GM19455 (cell line): ENCODE data around the gene MUC5AC.

ENCODE experiments used
- ATAC-seq: cut with Tn5 transposase; IDR thresholded peaks from one replicate; pipeline ENCODE4 v1.9.1; 2021; ENCODE audit not compliant: unreplicated experiment

Gene MUC5AC

DNA sequence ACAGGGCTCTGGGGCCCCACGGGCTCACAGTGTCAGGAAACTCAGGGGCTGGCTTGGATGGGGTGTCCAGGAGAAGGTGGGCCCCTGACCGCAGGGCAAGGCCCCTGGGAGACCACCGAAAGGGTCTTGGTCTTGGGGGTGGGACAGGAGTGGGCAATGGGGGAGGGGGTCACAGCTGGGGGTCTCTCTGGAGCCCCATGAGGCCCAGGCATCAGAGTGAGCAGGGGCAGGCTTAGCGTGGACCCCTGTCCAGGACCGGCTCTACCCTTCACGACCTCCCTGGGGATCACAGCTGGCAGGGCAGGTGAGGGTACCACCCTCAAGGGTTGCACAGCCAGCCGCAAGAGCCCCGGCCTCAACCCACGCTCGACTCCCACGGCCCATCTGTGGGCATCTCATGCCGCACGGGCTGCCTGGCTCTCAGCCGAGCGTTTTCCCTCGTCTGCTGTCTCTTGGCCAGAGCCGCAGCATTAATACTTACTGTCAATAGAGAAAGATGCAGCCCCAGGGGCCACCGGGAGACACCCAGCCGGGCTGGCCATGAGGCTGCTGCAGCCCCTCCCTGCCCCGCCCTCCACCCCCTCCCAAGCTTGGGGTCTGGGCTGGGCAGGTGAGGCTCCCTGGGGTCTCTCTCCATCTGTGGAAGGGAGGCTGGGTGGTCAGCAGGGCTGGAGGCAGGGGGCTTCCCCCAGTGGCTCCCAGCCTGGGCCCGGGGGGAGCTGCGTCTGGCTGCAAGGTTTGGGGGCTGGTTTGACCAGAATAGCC, 65.8 kb downstream of the MUC5AC start:
- ATAC-seq: no peak

DNA sequence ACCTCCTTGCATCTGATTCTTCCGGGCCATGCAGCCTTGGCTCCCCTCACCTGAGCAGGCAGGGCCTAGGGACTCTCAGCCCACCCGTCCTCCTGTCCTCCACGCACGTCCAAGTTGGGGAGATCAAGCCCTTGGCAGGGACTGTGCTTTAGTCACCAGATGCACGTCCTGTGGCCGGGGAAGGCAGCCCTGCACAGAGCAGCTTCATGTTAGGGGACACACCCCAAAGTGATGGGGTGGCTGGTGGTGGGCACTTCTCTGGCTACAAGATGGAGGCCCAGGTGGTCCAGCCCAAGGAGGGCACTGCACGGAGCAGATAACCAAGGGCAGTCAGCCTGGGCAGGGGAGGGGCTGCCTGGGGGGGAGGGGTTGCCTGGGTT, 66.3 kb downstream of the MUC5AC start:
- no peak for ATAC-seq

DNA sequence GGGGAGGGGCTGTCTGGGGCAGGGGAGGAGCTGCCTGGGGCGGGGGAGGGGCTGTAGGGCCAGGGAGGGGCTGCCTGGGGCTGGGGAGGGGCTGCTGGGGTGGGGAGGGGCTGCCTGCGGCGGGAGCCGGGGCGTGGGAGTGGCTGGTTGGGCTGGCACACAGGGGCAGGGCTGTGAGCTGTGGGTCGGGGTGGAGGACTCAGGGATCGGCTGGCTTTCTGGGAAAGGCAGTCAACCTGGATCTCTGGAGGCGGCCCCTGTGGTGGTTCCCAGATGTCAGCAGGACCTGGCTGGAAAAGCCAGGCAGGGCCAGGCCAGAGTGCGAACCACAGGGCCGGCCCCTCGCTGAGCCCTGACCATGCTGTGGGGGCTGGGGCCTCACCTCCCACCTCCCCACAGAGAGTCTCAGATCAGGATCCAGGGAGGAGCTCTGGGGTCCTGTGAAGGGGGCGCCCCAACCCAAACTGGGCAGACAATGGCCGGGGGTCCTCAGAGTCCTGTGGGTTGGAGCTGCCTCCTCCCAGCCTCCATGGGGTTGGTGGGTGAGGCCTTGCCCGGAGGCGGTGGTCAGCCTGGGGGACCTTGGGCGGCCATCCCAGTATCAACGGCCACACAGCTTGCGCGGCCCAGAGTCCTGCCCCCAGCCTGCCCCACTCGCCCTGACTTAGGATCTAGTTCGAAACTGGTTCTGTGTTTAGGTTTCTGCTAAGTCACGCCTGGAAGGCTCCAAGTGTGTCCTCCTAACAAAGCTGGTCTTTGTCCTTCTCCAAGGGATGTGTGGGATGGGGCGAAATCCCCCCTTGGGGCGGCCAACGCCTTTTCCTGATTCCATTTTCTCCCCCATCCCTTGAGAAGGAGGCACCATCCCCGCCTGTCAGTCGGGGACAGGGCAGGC, 67.0 kb downstream of the MUC5AC start:
- no peak for ATAC-seq

DNA sequence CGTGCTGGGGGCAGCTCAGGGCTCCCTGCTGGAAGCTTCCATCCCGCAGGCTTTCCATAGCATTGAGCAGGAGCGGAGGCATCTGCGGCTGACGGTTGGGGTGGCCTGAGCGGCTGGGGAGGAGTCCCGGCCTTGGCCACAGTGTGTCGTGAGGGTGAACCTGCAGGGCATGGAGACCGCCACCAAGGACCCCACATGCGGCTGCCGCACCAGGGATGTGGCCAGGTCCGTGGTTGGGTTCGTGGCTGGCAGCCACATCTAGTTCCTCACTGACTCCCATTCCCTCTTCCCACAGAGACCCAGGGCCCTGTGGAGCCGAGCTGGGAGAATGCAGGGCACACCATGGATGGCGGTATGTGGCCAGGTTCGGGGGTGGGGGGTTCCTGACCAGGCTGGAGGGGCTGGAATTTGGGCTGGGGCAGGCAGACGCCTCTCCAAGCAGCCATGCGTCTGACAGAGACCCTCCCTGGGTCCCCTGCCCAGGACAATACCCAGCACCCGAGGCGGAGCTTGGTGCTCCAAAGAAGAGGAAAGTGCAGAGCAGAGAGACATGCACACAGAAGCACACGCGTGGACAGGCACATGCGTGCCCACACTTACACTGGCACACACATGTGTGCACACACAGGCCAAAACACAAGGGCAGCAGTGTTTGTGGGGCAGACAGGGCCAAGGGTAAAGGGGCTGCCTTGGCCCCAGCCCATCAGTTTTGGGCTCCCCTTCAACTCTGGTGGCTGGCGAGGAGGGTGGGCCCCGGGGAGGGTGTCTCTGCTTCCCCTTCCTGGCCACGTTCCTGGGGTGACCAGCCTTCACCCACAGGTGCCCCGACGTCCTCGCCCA, 67.9 kb downstream of the MUC5AC start:
- ATAC-seq: no peak

DNA sequence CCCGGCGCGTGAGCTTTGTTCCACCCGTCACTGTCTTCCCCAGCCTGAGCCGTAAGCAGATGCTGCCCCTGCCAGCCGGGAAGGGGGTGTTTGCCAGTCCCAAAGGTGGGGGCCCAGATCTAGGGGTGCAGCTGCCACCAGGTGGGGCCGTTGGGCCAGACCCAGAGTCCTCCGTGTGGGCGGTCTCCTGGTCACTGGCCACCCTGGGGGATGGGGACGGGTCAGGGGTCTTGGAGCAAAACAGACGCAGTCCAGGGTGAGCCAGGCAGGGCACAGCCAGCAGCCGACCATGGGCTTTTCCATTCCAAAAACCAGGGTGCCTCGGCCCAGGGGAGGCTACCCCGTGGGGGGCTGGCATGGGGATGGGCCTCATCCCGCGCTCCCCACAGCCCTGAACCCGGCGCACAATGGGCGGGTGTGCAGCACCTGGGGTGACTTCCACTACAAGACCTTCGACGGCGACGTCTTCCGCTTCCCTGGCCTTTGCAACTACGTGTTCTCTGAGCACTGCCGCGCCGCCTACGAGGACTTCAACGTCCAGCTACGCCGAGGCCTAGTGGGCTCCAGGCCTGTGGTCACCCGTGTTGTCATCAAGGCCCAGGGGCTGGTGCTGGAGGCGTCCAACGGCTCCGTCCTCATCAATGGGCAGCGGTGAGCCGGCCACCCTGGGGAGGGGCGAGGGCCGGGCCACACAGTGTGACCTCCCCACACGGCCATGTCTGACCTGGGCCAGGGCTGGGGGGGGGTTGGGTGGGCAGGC, 68.7 kb downstream of the MUC5AC start:
- no peak for ATAC-seq

DNA sequence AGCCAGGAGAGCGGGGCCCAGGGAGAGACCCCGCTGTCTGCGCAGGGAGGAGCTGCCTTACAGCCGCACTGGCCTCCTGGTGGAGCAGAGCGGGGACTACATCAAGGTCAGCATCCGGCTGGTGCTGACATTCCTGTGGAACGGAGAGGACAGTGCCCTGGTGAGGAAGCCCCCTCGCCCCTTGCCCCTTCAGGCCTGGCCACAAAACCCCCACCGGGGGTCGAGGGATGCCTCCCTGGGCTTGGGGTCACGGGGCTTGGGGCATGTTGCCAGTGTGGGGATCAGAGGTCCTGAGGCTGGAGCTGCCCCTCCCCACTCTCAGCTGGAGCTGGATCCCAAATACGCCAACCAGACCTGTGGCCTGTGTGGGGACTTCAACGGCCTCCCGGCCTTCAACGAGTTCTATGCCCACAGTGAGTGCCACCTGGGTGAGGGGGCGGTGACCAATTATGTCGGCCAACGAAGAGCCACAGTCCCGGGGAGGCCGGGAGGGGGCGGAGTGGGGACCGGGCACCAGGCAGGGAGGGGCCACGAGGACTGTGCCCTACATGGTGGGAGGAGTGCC, 69.3 kb downstream of the MUC5AC start:
- no peak for ATAC-seq

DNA sequence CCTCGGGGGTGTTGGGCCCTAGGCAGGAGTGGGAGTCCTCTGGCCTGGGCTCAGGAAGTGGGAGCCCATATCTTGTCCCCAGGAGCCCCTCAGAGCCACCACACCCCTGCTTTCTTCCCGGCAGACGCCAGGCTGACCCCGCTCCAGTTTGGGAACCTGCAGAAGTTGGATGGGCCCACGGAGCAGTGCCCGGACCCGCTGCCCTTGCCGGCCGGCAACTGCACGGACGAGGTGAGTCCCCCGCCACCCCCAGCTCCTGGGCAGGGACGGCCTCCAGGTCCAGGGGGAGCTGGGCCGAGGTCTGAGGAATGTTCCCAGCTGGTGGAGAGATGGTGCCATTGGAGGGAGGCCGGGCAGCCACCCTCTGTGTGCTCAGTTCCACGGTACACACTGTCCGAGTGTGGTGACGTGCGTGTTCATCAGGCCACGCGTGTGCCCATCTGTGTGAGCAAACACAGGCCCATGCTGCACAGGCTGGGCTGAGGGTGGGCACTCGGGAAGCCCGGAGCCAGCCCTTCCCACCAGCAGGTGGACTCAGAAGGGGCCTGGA, 69.9 kb downstream of the MUC5AC start:
- ATAC-seq: no peak

DNA sequence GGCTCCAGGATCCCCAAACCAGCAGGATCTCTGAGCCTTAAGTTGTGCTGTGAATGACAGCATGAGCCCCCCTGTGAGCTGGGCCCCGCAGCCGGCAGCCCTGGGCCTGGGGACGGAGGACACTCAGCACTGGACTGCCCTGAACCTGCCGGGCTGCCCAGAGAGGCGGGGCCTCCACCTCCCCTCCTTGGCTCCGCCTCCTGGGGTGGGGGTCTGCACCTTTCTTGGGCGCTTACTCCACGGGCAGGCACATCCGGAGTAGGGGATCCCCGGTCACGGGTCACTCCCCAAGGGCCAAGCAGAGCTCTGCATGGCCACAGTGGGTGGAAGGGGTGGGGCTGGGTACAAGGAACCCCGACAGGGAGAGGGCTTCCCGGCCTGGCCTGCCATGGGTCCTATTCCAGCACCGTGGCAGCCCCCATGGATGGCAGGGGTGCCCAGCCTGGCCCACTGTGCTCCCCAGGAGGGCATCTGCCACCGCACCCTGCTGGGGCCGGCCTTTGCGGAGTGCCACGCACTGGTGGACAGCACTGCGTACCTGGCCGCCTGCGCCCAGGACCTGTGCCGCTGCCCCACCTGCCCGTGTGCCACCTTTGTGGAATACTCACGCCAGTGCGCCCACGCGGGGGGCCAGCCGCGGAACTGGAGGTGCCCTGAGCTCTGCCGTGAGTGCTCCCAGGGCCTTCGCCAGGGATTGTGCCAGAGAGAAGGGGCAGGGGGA, 70.5 kb downstream of the MUC5AC start:
- ATAC-seq: no peak

DNA sequence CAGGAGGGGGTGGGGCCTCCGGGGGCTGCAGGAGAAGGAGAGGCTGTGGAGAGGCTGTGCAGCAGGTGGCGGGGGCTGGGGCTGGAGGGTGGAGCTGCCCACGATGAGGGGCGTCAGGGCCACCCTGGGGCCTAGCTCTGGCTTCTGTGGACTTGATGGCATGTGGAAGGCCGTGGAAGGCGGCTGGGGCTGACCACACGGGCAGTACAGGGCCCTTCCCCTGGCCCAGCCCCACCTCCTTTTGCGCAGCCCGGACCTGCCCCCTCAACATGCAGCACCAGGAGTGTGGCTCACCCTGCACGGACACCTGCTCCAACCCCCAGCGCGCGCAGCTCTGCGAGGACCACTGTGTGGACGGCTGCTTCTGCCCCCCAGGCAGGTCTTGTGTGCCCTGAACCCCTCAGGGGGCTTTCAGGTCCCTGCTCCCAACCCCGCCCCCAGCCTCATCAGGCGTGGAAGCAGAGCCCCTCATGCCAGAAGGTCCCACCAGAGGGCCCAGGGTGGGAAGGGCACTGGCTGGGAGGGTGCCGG, 71.2 kb downstream of the MUC5AC start:
- ATAC-seq: no peak

DNA sequence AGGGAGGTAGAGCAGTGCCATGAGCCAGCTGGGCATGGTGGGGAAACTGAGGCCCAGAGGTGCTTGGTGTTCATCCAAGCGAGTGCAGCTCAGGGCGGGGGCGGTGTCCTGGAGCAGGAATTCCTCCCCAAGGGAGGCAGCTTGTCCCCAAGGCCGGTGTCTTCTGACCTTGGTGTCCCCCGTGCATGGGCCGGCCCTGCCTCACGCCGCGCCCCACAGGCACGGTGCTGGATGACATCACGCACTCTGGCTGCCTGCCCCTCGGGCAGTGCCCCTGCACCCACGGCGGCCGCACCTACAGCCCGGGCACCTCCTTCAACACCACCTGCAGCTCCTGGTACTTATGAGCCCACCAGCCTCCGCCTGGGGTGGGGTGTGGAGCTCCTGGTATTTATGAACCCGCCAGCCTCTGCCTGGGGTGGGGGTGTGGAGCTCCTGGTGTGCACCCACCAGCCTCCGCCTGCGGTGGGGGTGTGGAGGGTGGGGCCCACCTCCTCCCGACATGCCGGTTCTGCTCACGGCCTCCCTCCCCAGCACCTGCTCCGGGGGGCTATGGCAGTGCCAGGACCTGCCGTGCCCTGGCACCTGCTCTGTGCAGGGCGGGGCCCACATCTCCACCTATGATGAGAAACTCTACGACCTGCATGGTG, 71.8 kb downstream of the MUC5AC start:
- ATAC-seq: no peak

DNA sequence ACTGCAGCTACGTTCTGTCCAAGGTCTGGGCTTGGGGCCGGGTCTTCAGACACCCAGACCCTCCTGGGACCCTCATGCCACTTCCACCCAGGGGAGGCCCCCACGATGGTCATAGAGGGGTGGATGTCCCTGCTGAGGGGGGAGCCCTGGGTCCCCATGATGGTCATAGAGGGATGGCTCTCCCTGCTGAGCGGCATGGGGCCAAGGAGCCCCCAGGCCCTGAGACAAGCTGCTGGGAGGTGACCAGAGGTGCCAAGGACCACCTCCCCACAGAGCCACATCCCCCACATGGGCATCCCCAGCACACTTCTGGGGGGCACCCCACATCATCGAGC, 72.3 kb downstream of the MUC5AC start:
- ATAC-seq: no peak

DNA sequence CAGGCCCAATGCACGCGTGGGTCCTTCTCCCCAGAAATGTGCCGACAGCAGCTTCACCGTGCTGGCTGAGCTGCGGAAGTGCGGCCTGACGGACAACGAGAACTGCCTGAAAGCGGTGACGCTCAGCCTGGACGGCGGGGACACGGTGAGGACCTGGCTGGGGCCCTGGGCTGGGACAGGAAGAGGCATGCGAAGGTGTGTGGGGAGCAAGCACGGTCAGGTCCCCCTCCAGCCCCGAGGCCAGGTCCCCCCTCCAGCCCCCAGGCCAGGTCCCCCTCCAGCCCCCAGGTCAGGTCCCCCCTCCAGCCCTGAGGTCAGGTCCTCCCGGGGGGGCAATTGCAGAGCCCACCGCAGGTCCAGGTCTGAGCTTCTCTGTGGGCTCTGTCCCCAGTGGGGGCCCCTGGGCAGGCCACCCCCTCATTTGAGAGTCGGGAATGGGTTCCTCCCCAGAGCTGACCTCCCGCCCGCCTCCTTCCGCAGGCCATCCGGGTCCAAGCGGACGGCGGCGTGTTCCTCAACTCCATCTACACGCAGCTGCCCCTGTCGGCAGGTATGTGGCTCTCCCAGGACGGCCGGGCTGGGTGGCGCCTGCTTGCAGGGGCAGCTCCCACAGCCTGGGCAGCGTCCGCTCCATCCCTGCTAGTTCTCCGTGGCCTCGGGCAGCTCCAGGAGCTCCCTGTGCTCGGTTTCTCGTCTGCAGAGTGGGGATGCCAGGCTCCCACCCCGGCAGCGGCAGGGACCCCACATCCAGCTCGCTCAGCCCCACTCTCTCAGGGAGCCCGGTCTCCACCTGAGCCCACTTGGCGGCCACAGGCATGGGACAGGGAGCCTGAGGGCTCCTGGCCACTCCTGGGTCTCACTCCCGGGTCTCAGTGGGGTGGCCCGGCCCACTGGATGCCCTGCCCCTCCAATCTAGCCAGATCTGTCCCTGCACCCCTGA, 73.0 kb downstream of the MUC5AC start:
- no peak for ATAC-seq

DNA sequence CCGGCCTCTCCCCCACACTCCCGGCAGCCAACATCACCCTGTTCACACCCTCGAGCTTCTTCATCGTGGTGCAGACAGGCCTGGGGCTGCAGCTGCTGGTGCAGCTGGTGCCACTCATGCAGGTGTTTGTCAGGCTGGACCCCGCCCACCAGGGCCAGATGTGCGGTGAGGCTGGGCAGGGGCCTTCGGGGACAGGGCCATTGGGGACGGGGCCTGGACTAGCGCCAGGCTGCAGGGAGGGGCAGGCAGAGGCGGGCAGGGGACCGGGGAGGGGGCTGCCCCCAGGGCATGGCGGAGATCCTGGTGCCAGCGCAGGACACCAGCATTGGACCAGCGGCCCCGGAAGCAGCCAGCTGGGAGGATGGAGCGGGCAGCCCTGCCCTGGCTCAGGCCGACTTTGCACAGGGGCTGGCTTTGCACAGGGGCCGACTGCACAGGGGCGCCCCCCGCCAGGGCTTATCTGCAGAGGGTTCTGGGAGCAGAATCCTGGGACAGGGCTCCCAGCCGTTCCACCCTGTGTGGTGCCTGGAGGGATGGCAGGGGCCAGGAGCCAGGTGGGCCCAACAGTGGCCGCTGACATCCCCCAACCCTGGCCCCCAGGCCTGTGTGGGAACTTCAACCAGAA, 73.8 kb downstream of the MUC5AC start:
- no peak for ATAC-seq

DNA sequence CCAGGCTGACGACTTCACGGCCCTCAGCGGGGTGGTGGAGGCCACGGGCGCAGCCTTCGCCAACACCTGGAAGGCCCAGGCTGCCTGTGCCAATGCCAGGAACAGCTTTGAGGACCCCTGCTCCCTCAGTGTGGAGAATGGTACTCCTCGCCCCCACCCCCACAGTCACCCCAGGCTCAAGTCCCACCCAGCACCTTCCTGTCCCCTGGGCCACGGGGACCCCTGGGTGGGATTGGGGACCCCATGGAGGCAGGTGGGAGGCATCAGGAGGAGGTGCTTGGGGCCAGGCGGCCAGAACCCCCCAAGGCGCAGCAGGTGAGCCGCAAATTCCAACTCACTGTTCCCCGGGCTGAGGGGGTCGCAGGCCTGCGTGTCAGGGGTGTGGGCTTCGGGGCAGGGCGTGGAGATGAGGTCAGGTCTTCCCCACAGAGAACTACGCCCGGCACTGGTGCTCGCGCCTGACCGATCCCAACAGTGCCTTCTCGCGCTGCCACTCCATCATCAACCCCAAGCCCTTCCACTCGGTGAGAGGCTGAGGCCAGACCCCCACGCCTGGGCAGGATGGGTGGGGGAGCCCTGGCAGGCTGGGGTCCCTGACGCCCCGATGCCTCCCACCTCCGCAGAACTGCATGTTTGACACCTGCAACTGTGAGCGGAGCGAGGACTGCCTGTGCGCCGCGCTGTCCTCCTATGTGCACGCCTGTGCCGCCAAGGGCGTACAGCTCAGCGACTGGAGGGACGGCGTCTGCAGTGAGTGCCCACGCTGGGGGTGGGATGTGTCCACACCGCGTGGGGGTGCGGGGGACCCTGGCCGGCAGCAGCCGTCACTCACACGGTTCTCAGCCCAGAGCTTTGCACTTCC, 74.5 kb downstream of the MUC5AC start:
- no peak for ATAC-seq

DNA sequence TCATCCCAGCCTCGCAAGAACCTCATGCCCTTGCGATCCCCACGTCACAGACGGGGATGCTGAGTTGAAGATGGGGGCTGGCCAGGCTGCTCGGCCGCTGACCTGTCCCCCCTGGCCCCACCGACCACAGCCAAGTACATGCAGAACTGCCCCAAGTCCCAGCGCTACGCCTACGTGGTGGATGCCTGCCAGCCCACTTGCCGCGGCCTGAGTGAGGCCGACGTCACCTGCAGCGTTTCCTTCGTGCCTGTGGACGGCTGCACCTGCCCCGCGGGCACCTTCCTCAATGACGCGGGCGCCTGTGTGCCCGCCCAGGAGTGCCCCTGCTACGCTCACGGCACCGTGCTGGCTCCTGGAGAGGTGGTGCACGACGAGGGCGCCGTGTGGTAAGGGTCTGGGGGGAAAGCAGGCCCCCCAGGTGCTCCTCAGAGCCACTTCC, 75.1 kb downstream of the MUC5AC start:
- no peak for ATAC-seq

DNA sequence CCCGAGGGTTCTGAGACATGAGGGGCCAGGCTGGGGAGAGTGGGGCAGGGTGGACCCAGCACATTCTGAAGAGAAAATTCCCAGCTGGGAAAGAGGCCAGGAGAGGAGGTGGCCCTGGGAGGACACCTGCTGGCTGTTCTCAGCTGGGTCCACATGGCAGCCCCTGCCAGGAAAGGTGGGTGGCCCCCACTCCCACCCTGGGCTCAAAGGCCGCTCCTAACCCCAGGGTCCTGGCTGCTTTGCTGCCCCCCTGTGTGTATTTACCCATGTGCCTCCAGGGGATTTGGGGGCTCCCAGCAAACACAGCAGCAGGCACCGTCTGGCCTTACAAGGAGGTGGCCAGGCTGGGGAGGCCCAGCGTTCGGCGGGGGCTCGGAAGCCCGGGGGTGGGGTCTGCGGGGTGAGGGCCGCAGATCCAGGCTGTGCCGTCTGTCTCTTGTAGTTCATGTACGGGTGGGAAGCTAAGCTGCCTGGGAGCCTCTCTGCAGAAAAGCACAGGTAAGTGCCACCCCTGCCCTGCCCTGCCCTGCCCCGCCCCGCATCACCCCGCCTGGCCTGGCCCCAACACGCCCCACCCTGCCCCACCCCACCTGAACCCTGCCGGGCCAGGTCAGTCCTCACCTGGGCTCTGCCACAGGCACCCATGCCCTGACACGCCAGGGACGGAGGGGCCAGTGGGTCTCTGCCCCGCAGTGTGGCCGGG, 75.7 kb downstream of the MUC5AC start:
- ATAC-seq: no peak
